Gastrocnemius medialis (tissue), 4 donors: Measurements from ENCODE around the gene ESRRG.

Source experiments
- CTCF ChIP-seq, 5 experiments: fragments of 450-650 bp in 3 of 5; fragments of 200-600 bp in 2 of 5; sonication (generic) in 2 of 5; IDR thresholded peaks in 4 of 5; conservative IDR thresholded peaks in 1 of 5; 1 replicate in 4 of 5; 2 replicates in 1 of 5; pipeline ENCODE4 v1.5.1; 2016 to 2019; ENCODE audit warnings: antibody characterized with exemption in 5 of 5, mild to moderate bottlenecking in 3 of 5, moderate library complexity in 3 of 5
- POLR2A ChIP-seq, 2 donors: fragments of 450-650 bp; IDR thresholded peaks; one replicate each; pipeline ENCODE4 v1.6.1; 2017; ENCODE audit warnings: antibody characterized with exemption in 2 of 2, mild to moderate bottlenecking in 2 of 2, moderate library complexity in 2 of 2

GRCh38 chr1:216640100-216640499 is 83.1 kb downstream of the ESRRG start:
- TF ChIP-seq POLR2A (IDR thresholded peaks at IDR 0.05), result no peak
- TF ChIP-seq CTCF (IDR thresholded peaks at IDR 0.05 in 4 of 5, conservative IDR thresholded peaks at IDR 0.05 in 1 of 5), result no peak
